ENCODE data around the gene HOXA9.

HOXA9 gene

DNA sequence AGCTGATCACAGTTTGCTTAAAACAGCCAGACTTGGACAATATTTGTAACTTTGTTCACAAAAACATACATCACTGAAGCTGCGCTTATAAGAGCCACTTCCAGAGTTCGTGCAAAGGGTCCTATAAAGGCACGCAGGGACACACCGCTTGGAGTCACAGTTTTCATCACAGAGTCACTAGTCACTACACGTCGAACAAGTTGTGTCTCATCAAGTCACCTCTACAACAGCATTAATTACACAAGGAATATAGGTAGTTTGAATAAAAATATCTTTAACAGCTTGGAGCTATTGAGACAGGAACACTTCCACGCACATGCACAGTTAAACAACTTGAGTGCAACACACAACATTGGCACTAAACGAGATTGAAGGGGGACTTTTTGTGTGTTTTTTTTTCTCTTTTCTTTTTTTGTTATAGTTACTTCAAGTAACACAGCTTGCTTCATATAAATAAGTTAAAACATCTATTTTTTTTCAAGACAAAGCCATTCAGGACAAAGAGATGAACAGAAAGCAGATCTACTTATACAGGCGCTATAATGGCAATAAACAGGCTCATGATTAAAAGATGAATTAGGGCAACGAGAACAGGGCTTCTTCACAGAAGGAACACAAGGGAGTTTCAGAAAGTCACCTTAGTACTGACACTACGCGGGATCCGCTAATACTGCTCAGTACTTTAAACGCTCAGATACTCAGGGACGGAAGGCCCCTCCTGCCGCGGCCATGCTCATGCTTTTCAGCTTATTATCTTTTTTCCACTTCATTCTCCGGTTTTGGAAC lies 24.0 kb downstream of the HOXA9 start:
- no peak for DNase-seq

DNA sequence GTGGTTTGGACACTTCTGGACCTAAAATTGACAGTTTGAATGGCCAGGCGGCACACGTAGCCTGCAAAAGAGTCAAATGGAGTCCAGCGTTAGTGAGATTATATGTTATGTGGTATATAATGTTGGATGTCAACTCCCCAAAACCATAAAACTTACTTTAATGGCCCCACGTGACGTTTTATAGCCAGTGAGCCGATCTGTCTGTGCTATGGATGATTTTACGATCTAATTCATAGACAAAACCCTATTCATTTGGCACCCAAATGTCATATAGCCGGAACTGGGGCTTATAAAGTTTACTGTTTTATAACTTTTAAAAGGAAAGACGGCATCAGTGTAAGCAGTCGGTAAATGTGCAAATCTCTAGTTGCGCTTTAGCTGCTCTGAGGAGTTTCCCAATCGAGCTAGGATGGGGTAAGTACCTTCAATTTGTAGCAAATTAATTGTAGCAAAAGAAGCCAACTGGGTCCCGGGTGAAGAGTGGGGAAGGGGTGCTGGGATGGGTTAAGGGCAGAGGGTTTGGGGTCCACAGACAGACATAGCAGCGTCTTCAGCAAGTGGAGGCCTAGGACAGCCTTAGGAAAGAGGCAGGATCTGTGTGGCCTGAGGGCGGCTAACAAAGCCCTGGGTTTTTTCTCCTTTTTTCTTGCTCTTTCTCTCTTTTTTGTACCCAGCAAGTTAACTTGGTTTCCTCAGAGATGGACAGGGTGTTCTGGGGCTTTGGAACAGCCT lies 25.0 kb downstream of the HOXA9 start:
- DNase-seq = no peak

GRCh38 chr7:27139334-27140125 lies 25.8 kb downstream of the HOXA9 start:
- no peak for DNase-seq

DNA sequence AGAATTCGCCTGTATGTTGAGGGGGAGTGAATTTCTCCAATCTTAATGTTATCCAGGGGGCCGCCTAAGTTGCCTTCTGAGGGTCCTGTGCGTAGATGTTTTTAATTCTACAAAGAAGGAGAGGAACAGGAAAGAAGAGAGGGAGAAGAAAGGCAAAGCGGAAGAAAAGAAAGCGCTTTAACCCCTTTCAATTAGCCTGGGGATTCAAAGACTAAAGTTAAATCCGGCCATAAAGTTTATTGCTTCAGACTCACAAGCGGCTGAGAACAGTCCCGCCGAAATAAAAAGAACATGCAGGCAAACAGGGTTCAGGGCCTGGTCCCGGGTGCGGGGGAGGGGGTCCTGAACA lies 26.4 kb downstream of the HOXA9 start:
- DNase-seq = no peak

GRCh38 chr7:27138472-27138871 lies 26.9 kb downstream of the HOXA9 start:
- DNase-seq = no peak

- DNase-seq = no peak
Observed at GRCh38 chr7:27137640-27138315, 27.6 kb downstream of the HOXA9 start.

DNA sequence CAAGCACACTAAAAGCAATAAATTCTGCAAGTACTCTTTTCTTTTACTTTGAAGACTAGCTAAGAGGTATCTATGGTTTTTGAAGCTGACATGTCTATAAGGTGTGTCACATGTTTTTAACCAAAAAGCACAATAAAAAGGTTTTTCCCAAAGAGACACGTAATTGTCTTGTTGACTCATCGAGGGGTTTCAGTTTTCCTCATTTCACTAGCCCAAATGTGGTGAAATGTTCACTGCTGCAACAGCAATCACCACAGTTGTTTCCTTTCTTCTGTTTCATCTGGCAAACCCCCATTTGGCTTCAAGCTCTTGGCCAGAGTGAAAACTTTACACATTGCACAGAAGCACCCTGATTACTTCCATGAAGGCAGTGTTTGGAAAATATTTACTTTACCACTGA lies 30.9 kb downstream of the HOXA9 start:
- peak; percentile 37 for DNase-seq

- peak; percentile 30 for DNase-seq
Observed at GRCh38 chr7:27133409-27134231, 31.7 kb downstream of the HOXA9 start.

DNA sequence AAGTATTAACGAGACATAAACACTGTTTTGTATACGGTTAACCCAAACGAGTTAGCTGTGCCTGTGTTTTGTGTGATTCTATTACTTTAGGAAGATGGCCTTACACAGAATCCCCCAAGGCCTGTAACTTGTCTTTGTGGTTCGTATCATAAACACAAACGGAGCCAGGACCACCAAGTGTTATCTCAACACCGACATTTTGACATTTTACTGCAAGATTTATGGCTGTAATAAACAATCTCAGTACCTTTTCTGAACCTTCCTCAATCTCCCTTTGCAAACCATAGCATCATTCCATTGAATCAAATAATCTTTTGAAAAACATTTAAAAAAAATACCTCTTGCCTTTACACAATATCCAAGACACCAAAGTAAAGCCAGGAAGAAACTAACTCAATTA lies 32.4 kb downstream of the HOXA9 start:
- DNase-seq = no peak

GRCh38 chr7:27132214-27132613 lies 33.1 kb downstream of the HOXA9 start:
- no peak for DNase-seq

DNA sequence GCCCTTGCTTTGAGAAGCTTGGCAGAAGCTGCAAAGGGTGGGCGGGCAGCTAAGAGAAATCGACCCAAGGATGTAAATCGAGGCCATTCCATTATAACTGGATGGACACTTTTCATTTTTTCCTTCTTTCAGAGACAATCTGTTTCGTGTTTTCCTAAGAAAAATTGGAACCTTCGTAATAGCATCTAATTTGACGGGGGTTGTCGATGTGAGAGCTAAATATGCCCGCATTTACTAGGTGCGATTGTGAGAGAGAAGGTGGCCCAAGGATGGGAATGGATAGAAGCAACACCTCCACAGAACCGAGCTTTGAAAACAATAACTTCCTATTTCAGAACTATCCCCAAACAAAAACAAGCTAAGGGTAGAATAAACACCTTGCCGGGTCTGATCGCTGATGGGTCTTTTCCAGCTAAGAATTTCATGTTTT lies 33.9 kb downstream of the HOXA9 start:
- no peak for DNase-seq

GRCh38 chr7:27130540-27131389 lies 34.6 kb downstream of the HOXA9 start, which contains the start of gene HOXA4:
Gene HOXA4, minus strand, starts transcription at chr7:27130757. Its CDS starts 24 bp downstream, at chr7:27130733.
- DNase-seq = no peak

DNA sequence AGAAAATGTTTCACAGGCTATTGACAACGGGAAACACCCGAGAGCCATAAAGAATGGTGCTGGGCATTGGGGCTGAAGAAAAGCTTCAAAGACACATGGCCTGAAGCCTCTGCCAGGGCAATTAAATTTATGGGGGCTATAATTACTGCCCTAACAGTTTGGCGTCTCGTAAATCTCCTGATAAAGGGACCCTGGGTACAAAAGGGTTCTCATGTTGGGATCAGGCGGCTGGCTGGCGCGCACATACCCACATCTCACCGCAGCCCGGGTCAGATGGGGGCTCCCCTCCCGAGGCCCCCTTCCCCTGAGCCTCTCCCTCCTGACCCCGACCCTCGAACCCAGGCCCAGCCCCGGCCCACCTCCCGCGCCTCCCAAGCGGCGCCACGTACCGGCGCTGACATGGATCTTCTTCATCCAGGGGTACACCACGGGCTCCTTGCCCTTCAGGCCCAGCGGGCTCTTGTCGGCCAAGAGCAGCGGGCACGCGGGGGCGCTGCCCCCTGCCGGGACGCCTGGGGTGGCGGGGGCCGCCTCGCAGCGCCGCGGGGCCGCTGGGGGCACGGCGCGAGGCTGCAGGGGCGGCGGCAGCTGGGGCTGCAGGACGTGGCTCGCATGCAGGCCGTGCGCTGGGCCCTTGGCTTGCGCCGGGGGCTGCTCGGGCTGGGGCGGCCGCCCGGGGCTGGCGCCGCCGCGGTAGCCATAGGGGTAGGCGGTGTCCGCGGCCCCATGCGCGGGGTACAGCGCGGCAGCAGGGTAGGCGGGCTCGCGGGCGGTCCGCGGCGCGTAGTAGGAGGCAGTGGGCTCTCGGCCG lies 35.4 kb downstream of the HOXA9 start:
- DNase-seq = peak; percentile 95

GRCh38 chr7:27128776-27129728 lies 36.3 kb downstream of the HOXA9 start:
- DNase-seq = no peak

DNA sequence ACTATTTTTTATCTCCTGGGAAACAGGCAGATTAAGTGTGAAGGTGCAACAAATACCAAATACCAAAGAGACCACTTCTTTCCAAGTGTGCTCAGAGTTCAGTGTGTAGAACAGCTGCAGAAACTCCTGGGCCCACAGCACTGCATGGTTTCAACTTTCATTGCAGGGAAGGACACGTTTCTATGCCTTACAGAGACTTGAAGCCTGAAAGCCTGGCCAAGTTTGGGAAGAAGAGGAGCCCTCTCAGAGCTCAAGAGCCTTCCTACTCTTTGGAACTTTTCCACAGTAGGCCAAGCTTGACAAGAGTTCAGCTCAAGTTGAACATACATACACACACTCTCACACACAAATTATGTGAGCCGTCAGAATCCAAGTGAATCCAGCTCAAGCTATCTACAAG lies 37.3 kb downstream of the HOXA9 start:
- DNase-seq = peak; percentile 18

- DNase-seq = no peak
Observed at GRCh38 chr7:27126596-27127327, 38.6 kb downstream of the HOXA9 start.

- peak; percentile 25 for DNase-seq
Observed at GRCh38 chr7:27125986-27126394, 39.3 kb downstream of the HOXA9 start.

Measured in NCI-H69 (cell line).